Neural cell (in vitro differentiated cells): Measurements from ENCODE around the gene GPR22.

Experiments
- POLR2AphosphoS5 ChIP-seq: IDR thresholded peaks from 2 replicates; pipeline ENCODE4 v1.6.1; 2012
- TF ChIP-seq, protein P1 (sequence below): fragments of 450-650 bp; IDR thresholded peaks from 2 replicates; pipeline ENCODE4 v1.5.1; 2014; ENCODE audit warnings: antibody characterized with exemption, mild to moderate bottlenecking, moderate library complexity; ENCODE audit not compliant: poor library complexity, severe bottlenecking
- TF ChIP-seq, protein P2 (sequence below): IDR thresholded peaks from 2 replicates; pipeline ENCODE4 v1.6.1; 2012; ENCODE audit warnings: borderline replicate concordance

DNA sequence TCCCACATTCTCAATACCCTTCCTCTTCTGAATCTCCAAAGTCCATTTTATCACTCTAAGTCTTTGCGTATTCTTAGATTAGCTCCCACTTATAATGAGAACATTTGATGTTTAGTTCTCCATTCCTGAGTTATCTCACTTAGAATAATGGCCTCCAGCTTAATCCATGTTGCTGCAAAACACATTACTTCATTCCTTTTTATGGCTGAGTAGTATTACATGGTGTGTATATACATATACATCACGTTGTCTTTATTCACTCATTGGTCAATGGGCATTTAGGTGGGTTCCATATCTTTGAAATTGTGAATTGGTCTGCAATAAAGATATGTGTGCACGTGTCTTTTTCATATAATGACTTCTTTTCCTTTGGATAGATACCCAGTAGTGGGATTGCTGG, 32.3 kb downstream of the GPR22 start:
- TF ChIP-seq, protein P1, sequence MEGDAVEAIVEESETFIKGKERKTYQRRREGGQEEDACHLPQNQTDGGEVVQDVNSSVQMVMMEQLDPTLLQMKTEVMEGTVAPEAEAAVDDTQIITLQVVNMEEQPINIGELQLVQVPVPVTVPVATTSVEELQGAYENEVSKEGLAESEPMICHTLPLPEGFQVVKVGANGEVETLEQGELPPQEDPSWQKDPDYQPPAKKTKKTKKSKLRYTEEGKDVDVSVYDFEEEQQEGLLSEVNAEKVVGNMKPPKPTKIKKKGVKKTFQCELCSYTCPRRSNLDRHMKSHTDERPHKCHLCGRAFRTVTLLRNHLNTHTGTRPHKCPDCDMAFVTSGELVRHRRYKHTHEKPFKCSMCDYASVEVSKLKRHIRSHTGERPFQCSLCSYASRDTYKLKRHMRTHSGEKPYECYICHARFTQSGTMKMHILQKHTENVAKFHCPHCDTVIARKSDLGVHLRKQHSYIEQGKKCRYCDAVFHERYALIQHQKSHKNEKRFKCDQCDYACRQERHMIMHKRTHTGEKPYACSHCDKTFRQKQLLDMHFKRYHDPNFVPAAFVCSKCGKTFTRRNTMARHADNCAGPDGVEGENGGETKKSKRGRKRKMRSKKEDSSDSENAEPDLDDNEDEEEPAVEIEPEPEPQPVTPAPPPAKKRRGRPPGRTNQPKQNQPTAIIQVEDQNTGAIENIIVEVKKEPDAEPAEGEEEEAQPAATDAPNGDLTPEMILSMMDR, result no peak
- TF ChIP-seq, protein P2, sequence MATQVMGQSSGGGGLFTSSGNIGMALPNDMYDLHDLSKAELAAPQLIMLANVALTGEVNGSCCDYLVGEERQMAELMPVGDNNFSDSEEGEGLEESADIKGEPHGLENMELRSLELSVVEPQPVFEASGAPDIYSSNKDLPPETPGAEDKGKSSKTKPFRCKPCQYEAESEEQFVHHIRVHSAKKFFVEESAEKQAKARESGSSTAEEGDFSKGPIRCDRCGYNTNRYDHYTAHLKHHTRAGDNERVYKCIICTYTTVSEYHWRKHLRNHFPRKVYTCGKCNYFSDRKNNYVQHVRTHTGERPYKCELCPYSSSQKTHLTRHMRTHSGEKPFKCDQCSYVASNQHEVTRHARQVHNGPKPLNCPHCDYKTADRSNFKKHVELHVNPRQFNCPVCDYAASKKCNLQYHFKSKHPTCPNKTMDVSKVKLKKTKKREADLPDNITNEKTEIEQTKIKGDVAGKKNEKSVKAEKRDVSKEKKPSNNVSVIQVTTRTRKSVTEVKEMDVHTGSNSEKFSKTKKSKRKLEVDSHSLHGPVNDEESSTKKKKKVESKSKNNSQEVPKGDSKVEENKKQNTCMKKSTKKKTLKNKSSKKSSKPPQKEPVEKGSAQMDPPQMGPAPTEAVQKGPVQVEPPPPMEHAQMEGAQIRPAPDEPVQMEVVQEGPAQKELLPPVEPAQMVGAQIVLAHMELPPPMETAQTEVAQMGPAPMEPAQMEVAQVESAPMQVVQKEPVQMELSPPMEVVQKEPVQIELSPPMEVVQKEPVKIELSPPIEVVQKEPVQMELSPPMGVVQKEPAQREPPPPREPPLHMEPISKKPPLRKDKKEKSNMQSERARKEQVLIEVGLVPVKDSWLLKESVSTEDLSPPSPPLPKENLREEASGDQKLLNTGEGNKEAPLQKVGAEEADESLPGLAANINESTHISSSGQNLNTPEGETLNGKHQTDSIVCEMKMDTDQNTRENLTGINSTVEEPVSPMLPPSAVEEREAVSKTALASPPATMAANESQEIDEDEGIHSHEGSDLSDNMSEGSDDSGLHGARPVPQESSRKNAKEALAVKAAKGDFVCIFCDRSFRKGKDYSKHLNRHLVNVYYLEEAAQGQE, result no peak
- no peak for TF ChIP-seq POLR2AphosphoS5
